GM20431 (cell line): ENCODE measurements around the gene GRHL1.
"Not testable (repeated sequence)": the region's sequence is repeated elsewhere in the genome, so short reads cannot be mapped to it uniquely, and the experiment has no call there.

ENCODE experiments used
- in situ Hi-C: fragments of 300-500 bp; cut with MseI, MboI; formaldehyde crosslinking; loops from one replicate; pipeline ENCODE4 v1.15.0; 2020; ENCODE audit warnings: low sequenced_read_pairs; ENCODE audit not compliant: unreplicated experiment

The GRHL1 gene

GRCh38 chr2:10007435-10007834, 55.9 kb downstream of the GRHL1 start:
- in situ Hi-C loops, result no loop called here

- in situ Hi-C loops, result no loop called here
Measured at GRCh38 chr2:10007921-10008808, 56.7 kb downstream of the GRHL1 start.

DNA sequence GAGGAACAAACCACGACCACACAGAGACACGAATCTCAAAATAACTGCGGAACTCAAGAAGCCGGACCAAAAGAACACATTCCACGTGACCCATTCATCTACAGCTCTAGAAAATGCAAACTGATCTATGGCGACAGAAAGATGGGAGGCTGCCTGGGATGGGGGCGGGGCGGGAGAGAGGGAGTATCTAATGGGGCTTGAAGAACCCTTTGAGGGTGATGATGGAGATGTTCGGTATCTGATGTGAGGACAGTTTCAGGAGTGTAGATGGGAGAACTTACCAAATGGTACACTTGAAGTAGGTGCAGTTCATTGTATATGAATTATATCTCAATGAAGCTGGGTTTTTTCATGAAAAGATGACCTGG, 57.3 kb downstream of the GRHL1 start:
- in situ Hi-C loops, result no loop called here

- in situ Hi-C loops, result no loop called here
Measured at GRCh38 chr2:10009271-10009810, 57.8 kb downstream of the GRHL1 start.

GRCh38 chr2:10009811-10010781, 58.6 kb downstream of the GRHL1 start:
- in situ Hi-C loops, result no loop called here

GRCh38 chr2:10010861-10011605, 59.5 kb downstream of the GRHL1 start:
- in situ Hi-C loops, result not testable (repeated sequence)

GRCh38 chr2:10011606-10012325, 60.3 kb downstream of the GRHL1 start:
- in situ Hi-C loops, result not testable (repeated sequence)

DNA sequence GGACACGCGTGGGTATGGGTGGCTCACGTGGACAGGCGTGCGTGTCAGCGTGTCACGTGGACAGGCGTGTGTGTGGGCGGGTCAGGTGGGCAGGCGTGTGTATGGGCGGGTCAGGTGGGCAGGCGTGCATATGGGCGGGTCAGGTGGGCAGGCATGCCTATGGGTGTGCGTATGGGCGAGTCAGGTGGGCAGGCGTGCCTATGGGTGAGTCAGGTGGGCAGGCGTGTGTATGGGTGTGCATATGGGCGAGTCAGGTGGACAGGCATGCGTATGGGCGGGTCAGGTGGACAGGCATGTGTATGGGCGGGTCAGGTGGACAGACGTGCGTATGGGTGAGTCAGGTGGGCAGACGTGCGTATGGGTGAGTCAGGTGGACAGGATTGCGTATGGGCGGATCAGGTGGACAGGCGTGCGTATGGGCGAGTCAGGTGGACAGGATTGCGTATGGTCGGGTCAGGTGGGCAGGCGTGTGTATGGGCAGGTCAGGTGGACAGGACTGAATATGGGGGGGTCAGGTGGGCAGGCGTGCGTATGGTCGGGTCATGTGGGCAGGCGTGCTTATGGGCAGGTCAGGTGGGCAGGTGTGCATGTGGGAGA, 61.0 kb downstream of the GRHL1 start:
- in situ Hi-C loops, result not testable (repeated sequence)

- in situ Hi-C loops, result no loop called here
Measured at GRCh38 chr2:10012963-10013461, 61.5 kb downstream of the GRHL1 start.

DNA sequence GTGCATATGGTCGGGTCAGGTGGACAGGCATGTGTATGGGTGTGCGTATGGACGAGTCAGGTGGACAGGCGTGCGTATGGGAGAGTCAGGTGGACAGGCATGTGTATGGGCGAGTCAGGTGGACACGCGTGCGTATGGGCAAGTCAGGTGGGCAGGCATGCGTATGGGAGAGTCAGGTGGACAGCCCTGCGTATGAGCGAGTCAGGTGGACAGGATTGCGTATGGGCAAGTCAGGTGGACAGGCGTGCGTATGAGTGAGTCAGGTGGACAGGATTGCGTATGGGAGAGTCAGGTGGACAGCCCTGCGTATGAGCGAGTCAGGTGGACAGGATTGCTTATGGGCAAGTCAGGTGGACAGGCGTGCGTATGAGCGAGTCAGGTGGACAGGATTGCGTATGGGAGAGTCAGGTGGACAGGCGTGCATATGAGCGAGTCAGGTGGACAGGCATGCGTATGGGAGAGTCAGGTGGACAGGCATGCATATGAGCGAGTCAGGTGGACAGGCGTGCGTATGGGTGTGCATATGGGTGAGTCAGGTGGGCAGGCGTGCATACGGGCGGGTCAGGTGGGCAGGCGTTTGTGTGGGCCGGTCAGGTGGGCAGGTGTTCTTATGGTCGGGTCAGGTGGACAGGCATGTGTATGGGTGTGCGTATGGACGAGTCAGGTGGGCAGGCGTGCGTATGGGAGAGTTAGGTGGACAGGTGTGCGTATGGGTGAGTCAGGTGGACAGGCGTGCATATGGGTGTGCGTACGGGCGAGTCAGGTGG, 62.3 kb downstream of the GRHL1 start:
- in situ Hi-C loops, result not testable (repeated sequence)

GRCh38 chr2:10014418-10015190, 63.1 kb downstream of the GRHL1 start:
- in situ Hi-C loops, result no loop called here

GRCh38 chr2:10015376-10015989, 64.0 kb downstream of the GRHL1 start:
- in situ Hi-C loops, result not testable (repeated sequence)

GRCh38 chr2:10016001-10016801, 64.7 kb downstream of the GRHL1 start:
- in situ Hi-C loops, result no loop called here

DNA sequence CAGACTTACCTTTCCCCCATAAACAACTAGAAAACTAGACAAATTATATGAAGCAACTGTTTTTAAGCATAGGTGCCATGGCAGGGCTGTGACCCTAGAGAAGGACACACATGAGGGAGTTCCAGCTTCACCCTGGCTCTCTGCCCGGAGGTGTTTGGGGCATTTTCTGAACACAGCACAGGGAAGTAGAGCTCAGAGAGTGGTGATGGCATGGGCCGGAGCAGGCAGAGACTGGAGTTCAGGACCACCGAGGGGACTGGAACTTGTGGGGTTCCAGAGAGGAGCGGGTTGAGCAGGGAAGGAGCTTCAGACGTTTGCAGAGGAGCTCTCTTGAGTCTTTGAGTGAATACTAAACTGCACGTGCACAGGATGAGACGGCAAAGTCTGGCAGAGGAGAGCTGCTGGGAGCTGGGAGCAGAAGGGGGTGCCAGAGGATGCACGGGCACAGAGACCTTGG, 65.3 kb downstream of the GRHL1 start:
- in situ Hi-C loops, result no loop called here

DNA sequence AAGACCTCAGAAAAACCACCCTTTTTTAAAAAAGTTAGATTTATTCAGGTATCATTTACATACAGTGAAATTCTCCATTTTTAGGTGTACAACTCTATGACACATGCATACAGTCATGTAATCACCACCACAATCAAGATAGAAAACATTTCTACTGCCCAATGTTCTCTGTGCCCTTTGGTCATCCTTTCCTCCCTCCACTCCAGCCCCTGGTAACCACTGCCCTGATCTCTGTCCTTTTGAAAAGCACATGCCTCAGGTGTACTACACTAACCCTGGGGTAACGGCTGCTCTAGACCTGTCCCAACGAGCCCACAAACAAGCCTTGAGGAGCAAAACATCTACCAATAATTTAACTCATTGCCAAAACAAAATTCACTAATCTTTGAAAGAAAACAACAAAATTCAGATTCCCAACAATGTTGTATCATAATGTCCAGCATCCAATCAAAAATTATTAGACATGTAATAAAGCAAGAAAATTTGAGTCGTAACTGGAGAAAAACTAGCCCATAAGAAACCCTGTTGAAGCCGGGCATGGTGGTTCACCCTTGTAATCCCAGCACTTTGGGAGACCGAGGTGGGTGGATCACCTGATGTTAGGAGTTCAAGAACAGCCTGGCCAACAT, 65.9 kb downstream of the GRHL1 start:
- in situ Hi-C loops, result no loop called here

- in situ Hi-C loops, result no loop called here
Measured at GRCh38 chr2:10019174-10019573, 67.7 kb downstream of the GRHL1 start.
